DOHH2 (cell line): Measurements from ENCODE around the gene GOLT1A.

ENCODE experiments used
- H3F3A ChIP-seq: fragments of 200-600 bp; sonication (generic), shearing (Covaris generic); 2 replicates; pipeline ENCODE4 v1.6.0; 2016; ENCODE audit warnings: antibody characterized with exemption, mild to moderate bottlenecking; ENCODE audit not compliant: control insufficient read depth, insufficient read depth
- H3K27ac ChIP-seq: fragments of 200-600 bp; sonication (generic); 2 replicates; pipeline ENCODE4 v1.5.1; 2014; ENCODE audit warnings: low read depth, mild to moderate bottlenecking, low read length, moderate library complexity
- H3K27me3 ChIP-seq: fragments of 200-600 bp; sonication (generic); 2 replicates; pipeline ENCODE4 v1.6.1; 2014; ENCODE audit warnings: mild to moderate bottlenecking, low read length, mixed read lengths; ENCODE audit not compliant: control insufficient read depth
- H3K36me3 ChIP-seq: fragments of 200-600 bp; sonication (generic); 2 replicates; pipeline ENCODE4 v1.6.1; 2014; ENCODE audit warnings: mild to moderate bottlenecking, low read length, moderate library complexity, mixed read lengths; ENCODE audit not compliant: control insufficient read depth
- H3K4me1 ChIP-seq: fragments of 200-600 bp; sonication (generic); 2 replicates; pipeline ENCODE4 v1.6.1; 2014; ENCODE audit warnings: mild to moderate bottlenecking, low read length, mixed read lengths; ENCODE audit not compliant: control insufficient read depth
- H3K4me2 ChIP-seq: fragments of 200-600 bp; sonication (generic); 2 replicates; pipeline ENCODE4 v1.6.0; 2014; ENCODE audit warnings: mild to moderate bottlenecking, low read length, moderate library complexity
- H3K4me3 ChIP-seq: fragments of 200-600 bp; sonication (generic); 2 replicates; pipeline ENCODE4 v1.5.1; 2014; ENCODE audit warnings: mild to moderate bottlenecking, low read length, mixed read lengths
- H3K79me2 ChIP-seq: fragments of 200-600 bp; sonication (generic); 2 replicates; pipeline ENCODE4 v1.6.1; 2014; ENCODE audit warnings: mild to moderate bottlenecking, low read length, mixed read lengths; ENCODE audit not compliant: control insufficient read depth
- H3K9me2 ChIP-seq: fragments of 200-600 bp; sonication (generic); replicated peaks from 2 replicates; pipeline ENCODE4 v1.6.1; 2014; ENCODE audit warnings: mild to moderate bottlenecking, low read length, mixed read lengths; ENCODE audit not compliant: control insufficient read depth
- H3K9me3 ChIP-seq: fragments of 200-600 bp; sonication (generic); 2 replicates; pipeline ENCODE4 v1.6.1; 2014; ENCODE audit warnings: antibody characterized with exemption, low read length, mixed read lengths; ENCODE audit not compliant: control insufficient read depth, insufficient read depth
- H4K20me1 ChIP-seq: fragments of 200-600 bp; sonication (generic); 2 replicates; pipeline ENCODE4 v1.6.0; 2014; ENCODE audit warnings: low read depth, mild to moderate bottlenecking, antibody characterized with exemption, low read length, moderate library complexity; ENCODE audit not compliant: control insufficient read depth, insufficient read depth
- EZH2phosphoT487 ChIP-seq: fragments of 200-600 bp; sonication (generic); IDR thresholded peaks from 2 replicates; pipeline ENCODE4 v1.6.1; 2017; ENCODE audit warnings: borderline replicate concordance, mild to moderate bottlenecking, antibody characterized with exemption, low read length, moderate library complexity, mixed read lengths
- TF ChIP-seq, protein P1 (sequence below): fragments of 200-600 bp; sonication (generic); IDR thresholded peaks from one replicate; pipeline ENCODE4 v1.5.1; 2014; ENCODE audit warnings: antibody characterized with exemption, mild to moderate bottlenecking, low read depth, low read length; ENCODE audit not compliant: poor library complexity, severe bottlenecking

The GOLT1A gene

DNA sequence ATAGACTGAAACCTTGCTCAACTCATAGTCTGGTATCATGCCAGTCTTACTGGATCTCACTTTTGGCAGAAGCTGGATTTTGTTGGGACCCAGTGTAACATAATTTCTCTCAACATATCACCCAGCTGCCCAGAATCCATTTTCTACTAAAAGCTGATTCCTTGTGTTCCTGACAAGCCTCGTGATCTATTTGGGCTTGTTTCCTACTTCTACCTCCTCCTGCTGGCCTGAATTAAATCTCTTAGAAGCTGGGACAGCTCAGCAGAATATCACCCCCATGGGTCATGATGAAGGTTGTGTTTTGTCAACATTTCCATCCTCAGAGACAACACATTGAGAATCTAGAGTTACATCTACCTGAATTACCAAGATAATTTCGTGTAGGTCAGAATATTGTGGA is 7.7 kb downstream of the GOLT1A start:
- Histone ChIP-seq H3K4me3 (no peak overlapping the region), H3K4me2 (no peak overlapping the region), H3K9me2 (no peaks in the 10 kb centered on the region), H3K27ac (no peak overlapping the region), H3K79me2 (no peaks in the 10 kb centered on the region), H4K20me1 (no peaks in the 10 kb centered on the region), H3K27me3 (peaks cover 21% of the 10 kb centered on the region; the same call in 1 of the 2 replicates), H3K36me3 (no peaks in the 10 kb centered on the region), H3F3A (no peaks in the 10 kb centered on the region), H3K4me1 (no peaks in the 10 kb centered on the region), H3K9me3 (no peaks in the 10 kb centered on the region)
- TF ChIP-seq, protein P1, sequence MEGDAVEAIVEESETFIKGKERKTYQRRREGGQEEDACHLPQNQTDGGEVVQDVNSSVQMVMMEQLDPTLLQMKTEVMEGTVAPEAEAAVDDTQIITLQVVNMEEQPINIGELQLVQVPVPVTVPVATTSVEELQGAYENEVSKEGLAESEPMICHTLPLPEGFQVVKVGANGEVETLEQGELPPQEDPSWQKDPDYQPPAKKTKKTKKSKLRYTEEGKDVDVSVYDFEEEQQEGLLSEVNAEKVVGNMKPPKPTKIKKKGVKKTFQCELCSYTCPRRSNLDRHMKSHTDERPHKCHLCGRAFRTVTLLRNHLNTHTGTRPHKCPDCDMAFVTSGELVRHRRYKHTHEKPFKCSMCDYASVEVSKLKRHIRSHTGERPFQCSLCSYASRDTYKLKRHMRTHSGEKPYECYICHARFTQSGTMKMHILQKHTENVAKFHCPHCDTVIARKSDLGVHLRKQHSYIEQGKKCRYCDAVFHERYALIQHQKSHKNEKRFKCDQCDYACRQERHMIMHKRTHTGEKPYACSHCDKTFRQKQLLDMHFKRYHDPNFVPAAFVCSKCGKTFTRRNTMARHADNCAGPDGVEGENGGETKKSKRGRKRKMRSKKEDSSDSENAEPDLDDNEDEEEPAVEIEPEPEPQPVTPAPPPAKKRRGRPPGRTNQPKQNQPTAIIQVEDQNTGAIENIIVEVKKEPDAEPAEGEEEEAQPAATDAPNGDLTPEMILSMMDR: no peak
- no peak for TF ChIP-seq EZH2phosphoT487

DNA sequence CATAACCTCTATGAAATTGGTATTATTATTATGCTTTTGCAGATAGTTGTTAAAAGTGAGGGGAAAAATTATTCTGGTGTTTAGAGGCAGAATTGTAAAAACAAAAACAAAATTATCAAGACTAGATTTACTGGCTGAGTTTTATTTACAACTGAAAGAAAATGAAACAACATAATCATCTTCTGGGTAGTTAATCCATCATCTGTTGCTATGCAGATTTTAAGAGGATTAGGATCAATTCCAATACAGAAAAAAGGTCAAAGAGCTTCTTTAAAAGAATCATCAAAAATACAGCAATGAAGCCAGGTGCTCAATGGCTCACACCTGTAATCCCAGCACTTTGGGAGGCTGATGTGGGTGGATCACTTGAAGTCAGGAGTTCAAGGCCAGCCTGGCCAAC is 8.3 kb downstream of the GOLT1A start:
- Histone ChIP-seq H3K4me3 (no peak overlapping the region), H3K27me3 (peaks cover 21% of the 10 kb centered on the region; the same call in 1 of the 2 replicates), H3K9me3 (no peaks in the 10 kb centered on the region), H3K27ac (no peak overlapping the region), H4K20me1 (no peaks in the 10 kb centered on the region), H3K4me1 (no peaks in the 10 kb centered on the region), H3F3A (no peaks in the 10 kb centered on the region), H3K4me2 (no peak overlapping the region), H3K36me3 (no peaks in the 10 kb centered on the region), H3K9me2 (no peaks in the 10 kb centered on the region), H3K79me2 (no peaks in the 10 kb centered on the region)
- TF ChIP-seq, protein P1: no peak
- no peak for TF ChIP-seq EZH2phosphoT487

DNA sequence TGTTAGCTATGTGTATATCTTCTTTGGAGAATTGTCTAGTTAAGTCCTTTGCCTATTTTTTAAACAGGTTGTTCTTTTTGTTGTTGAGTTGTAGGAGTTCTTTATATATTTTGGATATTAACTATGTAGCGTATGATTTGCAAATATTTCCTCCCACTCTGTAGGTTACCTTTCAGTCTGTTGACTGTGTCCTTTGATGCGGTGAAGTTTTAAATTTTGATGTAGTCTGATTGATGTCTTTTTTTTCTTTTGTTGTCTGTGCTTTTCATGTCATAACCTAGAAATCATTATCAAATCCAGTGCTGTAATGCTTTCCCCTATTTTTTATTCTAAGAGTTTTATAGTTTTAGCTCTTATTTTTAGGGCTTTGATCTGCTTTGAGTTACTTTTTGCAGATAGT is 8.8 kb downstream of the GOLT1A start:
- H3F3A ChIP-seq: no peaks in the 10 kb centered on the region
- H3K27ac ChIP-seq: no peak overlapping the region
- H3K4me3 ChIP-seq: no peak overlapping the region
- H3K79me2 ChIP-seq: no peaks in the 10 kb centered on the region
- H4K20me1 ChIP-seq: no peaks in the 10 kb centered on the region
- H3K9me2 ChIP-seq: no peaks in the 10 kb centered on the region
- no peak overlapping the region for H3K4me2 ChIP-seq
- H3K27me3 ChIP-seq: peaks cover 21% of the 10 kb centered on the region; the same call in 1 of the 2 replicates
- H3K9me3 ChIP-seq: no peaks in the 10 kb centered on the region
- TF ChIP-seq, protein P1: no peak
- no peak for TF ChIP-seq EZH2phosphoT487
- no peaks in the 10 kb centered on the region for H3K4me1 ChIP-seq
- H3K36me3 ChIP-seq: no peaks in the 10 kb centered on the region
